LNCaP clone FGC (cell line): ENCODE measurements around the gene SNX8.
"Not testable (repeated sequence)": the region's sequence is repeated elsewhere in the genome, so short reads cannot be mapped to it uniquely, and the experiment has no call there.

Experiments used
- DNase-seq: peaks from one replicate; pipeline ENCODE4 v3.0.0-alpha.2; 2011; ENCODE audit warnings: low read depth
- H3K4me3 ChIP-seq: 2 replicates; pipeline ENCODE4 v1.5.1; 2011; ENCODE audit warnings: mild to moderate bottlenecking, low read depth, low read length, control low read depth
- TF ChIP-seq, protein P1 (sequence below): IDR thresholded peaks from 2 replicates; pipeline ENCODE4 v1.5.1; 2012; ENCODE audit warnings: mild to moderate bottlenecking; ENCODE audit not compliant: control insufficient read depth, insufficient read depth; ENCODE audit errors: extremely low read depth

SNX8 gene

DNA sequence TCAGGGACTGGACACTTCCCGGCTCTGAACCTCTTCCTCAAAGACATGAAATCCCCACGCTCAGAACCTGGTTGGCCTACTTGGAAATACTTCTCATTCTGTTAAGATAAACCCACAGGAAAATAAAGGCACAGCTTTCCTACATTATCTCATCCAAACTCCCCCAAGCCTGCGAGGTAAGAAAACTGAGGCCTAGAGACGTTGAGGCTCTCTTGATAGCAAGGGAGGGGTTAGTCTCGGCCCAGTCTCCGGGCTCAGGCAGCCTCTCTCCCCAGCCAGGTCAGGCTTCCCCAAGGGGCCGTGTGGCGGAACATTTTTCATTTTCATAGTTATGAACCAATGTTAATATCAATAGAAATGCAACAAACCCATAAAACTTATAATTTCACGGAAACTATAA is 35.8 kb upstream of the SNX8 start:
- no peak for DNase-seq
- H3K4me3 ChIP-seq, result no peak overlapping the region
- TF ChIP-seq, protein P1, sequence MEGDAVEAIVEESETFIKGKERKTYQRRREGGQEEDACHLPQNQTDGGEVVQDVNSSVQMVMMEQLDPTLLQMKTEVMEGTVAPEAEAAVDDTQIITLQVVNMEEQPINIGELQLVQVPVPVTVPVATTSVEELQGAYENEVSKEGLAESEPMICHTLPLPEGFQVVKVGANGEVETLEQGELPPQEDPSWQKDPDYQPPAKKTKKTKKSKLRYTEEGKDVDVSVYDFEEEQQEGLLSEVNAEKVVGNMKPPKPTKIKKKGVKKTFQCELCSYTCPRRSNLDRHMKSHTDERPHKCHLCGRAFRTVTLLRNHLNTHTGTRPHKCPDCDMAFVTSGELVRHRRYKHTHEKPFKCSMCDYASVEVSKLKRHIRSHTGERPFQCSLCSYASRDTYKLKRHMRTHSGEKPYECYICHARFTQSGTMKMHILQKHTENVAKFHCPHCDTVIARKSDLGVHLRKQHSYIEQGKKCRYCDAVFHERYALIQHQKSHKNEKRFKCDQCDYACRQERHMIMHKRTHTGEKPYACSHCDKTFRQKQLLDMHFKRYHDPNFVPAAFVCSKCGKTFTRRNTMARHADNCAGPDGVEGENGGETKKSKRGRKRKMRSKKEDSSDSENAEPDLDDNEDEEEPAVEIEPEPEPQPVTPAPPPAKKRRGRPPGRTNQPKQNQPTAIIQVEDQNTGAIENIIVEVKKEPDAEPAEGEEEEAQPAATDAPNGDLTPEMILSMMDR, result no peak

DNA sequence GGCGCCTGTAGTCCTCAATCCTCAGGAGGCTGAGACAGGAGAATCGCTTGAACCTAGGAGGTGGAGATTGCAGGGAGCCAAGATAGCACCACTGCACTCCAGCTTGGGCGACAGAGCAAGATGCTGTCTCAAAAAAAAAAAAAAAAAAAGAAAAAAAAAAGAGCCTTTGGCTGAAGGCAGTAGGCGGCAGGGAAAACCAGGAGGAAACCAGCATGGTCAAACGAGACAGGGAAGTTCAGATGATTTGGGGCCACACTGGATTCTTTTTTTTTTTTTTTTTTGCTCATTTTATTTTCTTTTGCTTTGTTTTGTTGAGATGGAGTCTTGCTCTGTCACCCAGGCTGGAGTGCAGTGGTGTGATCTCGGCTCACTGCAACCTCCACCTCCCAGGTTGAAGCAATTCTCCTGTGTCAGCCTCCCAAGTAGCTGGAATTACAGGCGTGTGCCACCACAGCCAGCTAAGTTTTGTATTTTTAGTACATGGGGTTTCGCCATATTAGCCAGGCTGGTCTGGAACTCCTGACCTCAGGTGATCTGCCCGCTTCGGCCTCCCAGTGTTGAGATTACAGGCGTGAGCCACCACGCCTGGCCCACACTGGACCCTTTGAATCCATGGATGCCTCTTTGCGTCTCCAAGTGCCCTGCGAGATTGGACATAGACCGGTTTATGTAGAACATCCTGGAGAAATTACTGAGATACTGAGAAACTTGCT is 33.3 kb upstream of the SNX8 start:
- not testable (repeated sequence) for H3K4me3 ChIP-seq, DNase-seq

DNA sequence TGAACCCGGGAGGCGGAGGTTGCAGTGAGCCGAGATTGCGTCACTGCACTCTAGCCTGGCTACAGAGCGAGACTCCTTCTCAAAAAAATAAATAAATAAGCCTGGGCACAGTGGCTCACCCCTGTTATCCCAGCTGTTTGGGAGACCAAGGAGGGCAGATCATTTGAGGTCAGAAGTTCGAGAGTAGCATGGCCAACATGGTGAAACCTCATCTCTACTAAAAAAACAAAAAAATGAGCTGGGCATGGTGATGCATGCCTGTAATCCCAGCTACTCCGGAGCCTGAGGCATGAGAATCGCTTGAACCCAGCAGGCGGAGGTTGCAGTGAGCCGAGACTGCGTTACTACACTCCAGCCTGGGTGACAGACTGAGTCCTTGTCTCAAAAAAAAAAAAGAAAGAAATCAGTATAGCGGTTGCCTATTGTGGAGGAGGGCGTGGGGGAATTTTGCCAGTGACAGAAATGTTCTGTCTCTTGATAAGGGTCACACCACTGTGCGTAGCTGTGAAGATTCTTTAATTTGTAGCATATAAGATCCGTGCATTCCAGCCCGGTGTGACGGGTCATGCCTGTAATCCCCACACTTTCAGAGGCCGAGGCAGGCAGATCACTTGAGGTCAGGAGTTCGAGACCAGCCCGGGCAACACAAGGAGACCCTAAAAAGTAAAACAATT is 22.5 kb upstream of the SNX8 start:
- TF ChIP-seq, protein P1, result no peak
- DNase-seq, result no peak
- no peak overlapping the region for H3K4me3 ChIP-seq

DNA sequence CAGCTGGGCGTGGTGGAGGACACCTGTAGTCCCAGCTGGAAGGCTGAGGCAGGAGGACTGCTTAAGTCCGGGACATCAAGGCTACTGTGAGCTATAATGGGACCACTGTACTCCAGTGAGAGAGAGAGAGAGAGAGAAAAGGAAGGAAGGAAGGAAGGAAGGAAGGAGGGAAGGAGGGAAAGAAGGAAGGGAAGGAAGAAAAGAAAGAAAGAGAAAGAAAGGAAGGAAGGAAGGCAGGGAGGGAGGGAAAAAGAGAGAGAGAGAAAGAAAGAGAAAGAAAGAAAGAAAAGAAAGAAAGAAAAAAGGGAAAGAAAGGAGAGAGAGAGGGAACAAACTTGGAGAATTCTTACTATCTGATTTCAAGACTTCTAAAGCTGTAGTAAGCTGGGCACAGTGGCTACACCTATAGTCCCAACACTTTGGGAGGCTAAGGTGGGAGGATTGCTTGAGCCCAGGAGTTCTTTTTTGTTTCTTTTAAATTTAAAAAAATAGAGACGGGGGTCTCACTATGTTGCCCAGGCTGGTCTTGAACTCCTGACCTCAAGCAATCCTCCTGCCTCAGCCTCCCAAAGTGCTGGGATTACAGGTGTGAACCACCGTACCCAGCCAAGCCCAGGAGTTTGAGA is 18.5 kb upstream of the SNX8 start:
- not testable (repeated sequence) for DNase-seq, H3K4me3 ChIP-seq

DNA sequence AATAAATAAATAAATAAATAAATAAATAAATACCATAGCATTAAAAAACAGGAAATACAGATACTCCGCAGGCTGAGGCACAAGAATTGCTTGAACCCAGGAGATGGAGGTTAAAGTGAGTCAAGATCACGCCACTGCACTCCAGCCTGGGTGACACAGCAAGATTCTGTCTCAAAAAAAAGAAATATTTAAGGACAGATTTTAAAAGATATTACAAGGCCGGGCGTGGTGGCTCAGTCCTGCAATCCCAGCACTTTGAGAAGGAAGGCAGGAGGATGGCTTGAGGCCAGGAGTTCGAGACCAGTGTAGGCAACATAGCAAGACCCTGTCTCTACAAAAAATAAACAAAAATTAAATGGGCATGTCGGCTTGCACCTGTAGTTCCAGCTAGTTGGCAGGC is 17.5 kb upstream of the SNX8 start:
- TF ChIP-seq, protein P1, result no peak
- no peak for DNase-seq
- no peak overlapping the region for H3K4me3 ChIP-seq

DNA sequence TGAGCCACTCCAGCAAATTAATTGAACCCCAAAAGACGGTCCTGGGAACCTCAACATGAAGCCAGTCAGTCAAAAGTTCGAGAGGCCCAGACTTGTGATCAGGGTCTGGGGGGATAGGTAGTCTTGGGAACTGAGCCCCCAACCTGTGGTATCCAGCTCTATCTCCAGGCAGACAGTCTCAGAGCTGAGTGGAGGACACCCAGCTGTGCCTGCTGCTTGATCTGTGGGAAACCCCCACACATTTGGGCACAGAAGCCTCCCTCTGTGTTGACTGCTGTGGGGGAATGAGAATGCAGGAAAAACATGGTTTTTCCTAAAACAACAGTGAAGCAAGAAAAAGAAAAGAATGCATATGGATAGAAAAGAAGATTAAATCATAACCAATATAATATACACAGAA is 16.3 kb upstream of the SNX8 start:
- H3K4me3 ChIP-seq, result no peak overlapping the region
- TF ChIP-seq, protein P1, result no peak
- DNase-seq, result no peak

DNA sequence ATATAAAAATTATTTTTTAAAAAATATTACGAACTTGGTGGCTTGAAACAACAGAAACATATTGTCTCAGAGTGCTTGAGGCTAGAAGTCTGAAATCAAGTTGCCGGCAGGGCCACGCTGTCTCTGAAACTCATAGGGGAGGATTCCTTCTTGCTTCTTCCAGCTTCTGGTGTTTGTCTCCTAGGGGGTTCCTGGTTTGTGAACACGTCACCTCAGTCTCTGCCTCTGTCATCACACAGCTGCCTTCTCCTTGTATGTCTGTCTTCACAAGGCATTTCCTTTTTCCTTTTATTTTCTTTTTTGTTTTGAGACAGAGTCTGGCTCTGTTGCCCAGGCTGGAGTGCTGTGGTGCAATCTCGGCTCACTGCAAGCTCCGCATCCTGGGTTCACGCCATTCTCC is 12.7 kb upstream of the SNX8 start:
- DNase-seq, result no peak
- H3K4me3 ChIP-seq, result no peak overlapping the region
- TF ChIP-seq, protein P1, result no peak

DNA sequence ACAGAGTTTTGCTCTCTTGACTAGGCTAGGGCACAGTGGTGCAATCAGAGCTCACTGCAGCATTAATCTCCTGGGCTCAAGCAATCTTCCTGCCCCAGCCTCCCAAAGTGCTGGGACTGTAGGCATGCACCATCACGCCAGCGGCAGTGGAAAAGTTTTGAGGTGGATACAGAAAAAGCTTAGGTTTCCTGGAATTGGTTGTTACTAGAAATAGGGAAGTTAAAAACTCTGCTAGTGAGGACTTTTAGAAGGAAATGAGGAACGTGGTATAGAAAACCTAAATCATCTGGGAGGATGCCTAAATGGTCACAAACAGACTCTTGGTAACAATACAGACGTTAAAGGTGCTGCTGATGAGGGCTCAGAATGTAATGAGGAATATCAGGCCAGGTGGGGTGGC is 10.9 kb upstream of the SNX8 start:
- DNase-seq, result no peak
- H3K4me3 ChIP-seq, result no peak overlapping the region
- TF ChIP-seq, protein P1, result no peak
